K562 (cell line): ENCODE measurements around the gene EMC1.

Experiments used
- RAD21 ChIP-seq, 2 experiments: fragments of 250-450 bp in 1 of 2; fragments of 450-650 bp in 1 of 2; sonication (Bioruptor Pico) in 1 of 2; formaldehyde crosslinking in 1 of 2; IDR thresholded peaks in 1 of 2; conservative IDR thresholded peaks in 1 of 2; 2 replicates each; pipeline versions ENCODE4 v1.4.0 to v1.8.0; 2020 to 2022; ENCODE audit warnings: mild to moderate bottlenecking in 2 of 2, moderate library complexity in 1 of 2
- TCF7L2 ChIP-seq: fragments of 150-350 bp; IDR thresholded peaks from 2 replicates; pipeline ENCODE4 v1.6.1; 2016; ENCODE audit warnings: low read depth, mild to moderate bottlenecking, low read length, moderate library complexity

GRCh38 chr1:19287436-19288185 is 36.3 kb upstream of the EMC1 start:
- TF ChIP-seq RAD21 (CRISPR knock-in tag; conservative IDR thresholded peaks at IDR 0.05 in 1 of 2, IDR thresholded peaks at IDR 0.05 in 1 of 2) (no peak), TCF7L2 (no peak)
